ENCODE results near the gene RIN2. TPM values are rescaled to one million over a fixed set of nuclear protein-coding genes. Genes with fewer than 3 reads are reported as not detected.
"Not testable (repeated sequence)": the region's sequence is repeated elsewhere in the genome, so short reads cannot be mapped to it uniquely, and the experiment has no call there.

RIN2 gene
- total RNA-seq, 2 experiments from 2014 or later = not detected

- Mint-ChIP-seq H3K36me3 (ENCODE audit: low read depth) (no peaks in the 10 kb centered on the region), H3K4me3 (no peak overlapping the region), H3K9me3 (no peaks in the 10 kb centered on the region), H3K4me1 (ENCODE audit: low read depth) (no peaks in the 10 kb centered on the region), H3K27me3 (no peaks in the 10 kb centered on the region), H3K27ac (no peak overlapping the region)
- DNase-seq (no peak), ATAC-seq (no peak)
- POLR2A ChIA-PET = no interaction called here
- intact Hi-C loops (cut with micrococcal nuclease) = no loop called here
- no peak for TF ChIP-seq CTCF (IDR thresholded peaks at IDR 0.05)
- CTCF ChIA-PET = no interaction called here
These were observed 41.3 kb downstream of the RIN2 start for GRCh38 chr20:19799325-19799724.

GRCh38 chr20:19802099-19802491 is 44.0 kb downstream of the RIN2 start:
- TF ChIP-seq CTCF (IDR thresholded peaks at IDR 0.05) = no peak
- ATAC-seq (no peak), DNase-seq (no peak)
- Mint-ChIP-seq H3K9me3 (no peaks in the 10 kb centered on the region), H3K4me1 (ENCODE audit: low read depth) (no peaks in the 10 kb centered on the region), H3K27ac (no peak overlapping the region), H3K4me3 (no peak overlapping the region), H3K27me3 (no peaks in the 10 kb centered on the region), H3K36me3 (ENCODE audit: low read depth) (no peaks in the 10 kb centered on the region)
- intact Hi-C loops (cut with micrococcal nuclease) = no loop called here
- POLR2A ChIA-PET = no interaction called here
- CTCF ChIA-PET = no interaction called here

- CTCF ChIA-PET = no interaction called here
- Mint-ChIP-seq H3K4me3 (no peak overlapping the region), H3K36me3 (ENCODE audit: low read depth) (no peaks in the 10 kb centered on the region), H3K4me1 (ENCODE audit: low read depth) (no peaks in the 10 kb centered on the region), H3K27ac (no peak overlapping the region), H3K9me3 (no peaks in the 10 kb centered on the region), H3K27me3 (no peaks in the 10 kb centered on the region)
- DNase-seq = no peak
- POLR2A ChIA-PET = no interaction called here
- ATAC-seq = no peak
- intact Hi-C loops (cut with micrococcal nuclease) = no loop called here
- no peak for TF ChIP-seq CTCF (IDR thresholded peaks at IDR 0.05)
These were observed 44.6 kb downstream of the RIN2 start for GRCh38 chr20:19802492-19803158.

- ATAC-seq; H3K9me3 Mint-ChIP-seq; intact Hi-C loops (cut with micrococcal nuclease); H3K27ac Mint-ChIP-seq; H3K27me3 Mint-ChIP-seq; H3K36me3 Mint-ChIP-seq (ENCODE audit: low read depth); POLR2A ChIA-PET; H3K4me3 Mint-ChIP-seq; H3K4me1 Mint-ChIP-seq (ENCODE audit: low read depth); DNase-seq: not testable (repeated sequence)
- CTCF ChIA-PET = interaction anchor here (1.0 kb wide), 1 partner anchor 21 kb away, joined by 3 read pairs; no protein-coding TSS in a partner anchor
These were observed 48.2 kb downstream of the RIN2 start for GRCh38 chr20:19806276-19806675.

- no peak overlapping the region for H3K4me3 Mint-ChIP-seq
- H3K27me3 Mint-ChIP-seq = peaks cover 2% of the 10 kb centered on the region
- intact Hi-C loops (cut with micrococcal nuclease) = no loop called here
- H3K9me3 Mint-ChIP-seq = no peaks in the 10 kb centered on the region
- H3K4me1 Mint-ChIP-seq (ENCODE audit: low read depth) = no peaks in the 10 kb centered on the region
- ChIA-PET POLR2A (interaction anchor here (0.9 kb wide), 1 partner anchor 10 kb away, joined by 4 read pairs; no protein-coding TSS in a partner anchor), CTCF (interaction anchor here (1.0 kb wide), 1 partner anchor 22 kb away, joined by 3 read pairs; no protein-coding TSS in a partner anchor)
- no peak overlapping the region for H3K27ac Mint-ChIP-seq
- ATAC-seq (no peak), DNase-seq (no peak)
- no peak for TF ChIP-seq CTCF (IDR thresholded peaks at IDR 0.05)
- H3K36me3 Mint-ChIP-seq (ENCODE audit: low read depth) = no peaks in the 10 kb centered on the region
These were observed 48.7 kb downstream of the RIN2 start for GRCh38 chr20:19806806-19807190.
